Measurements from ENCODE around the gene FRMD4B.

Gene FRMD4B

DNA sequence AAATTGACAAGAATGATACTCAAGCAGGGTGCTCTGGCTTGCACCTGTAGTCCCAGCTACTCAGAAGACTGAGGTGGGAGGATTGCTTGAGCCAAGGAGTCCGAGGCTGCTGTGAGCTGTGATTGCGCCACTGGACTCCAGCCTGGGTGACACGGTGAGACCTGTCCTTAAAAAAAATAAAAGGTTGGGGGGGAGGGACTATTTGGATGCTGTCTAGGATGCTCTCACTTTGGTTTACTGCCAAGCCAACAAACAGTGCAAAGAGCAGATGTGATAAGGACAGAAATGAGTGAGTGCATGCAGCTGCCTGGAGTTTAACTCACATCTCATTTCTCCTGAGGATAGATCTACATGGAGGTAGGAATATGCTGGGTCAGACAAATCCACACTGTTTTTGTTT lies 130.0 kb downstream of the FRMD4B start:
- no peaks in the 10 kb centered on the region for H3K36me3 ChIP-seq

GRCh38 chr3:69254351-69254750 lies 131.5 kb downstream of the FRMD4B start:
- DNase-seq, result no peak
- intact Hi-C loops (cut with DNase I; ENCODE audit: low total_unique reads), result no loop called here

More for the DNA sequence above, 130.0 kb downstream of the FRMD4B start:
- Histone ChIP-seq H3K4me3 (no peak overlapping the region), H3K4me1 (no peaks in the 10 kb centered on the region), H3K27ac (no peak overlapping the region), H3K27me3 (no peaks in the 10 kb centered on the region), H3K9me3 (no peaks in the 10 kb centered on the region)
- intact Hi-C loops (cut with DNase I; ENCODE audit: low total_unique reads), result no loop called here
- no peak for DNase-seq
- TF ChIP-seq, protein P1, sequence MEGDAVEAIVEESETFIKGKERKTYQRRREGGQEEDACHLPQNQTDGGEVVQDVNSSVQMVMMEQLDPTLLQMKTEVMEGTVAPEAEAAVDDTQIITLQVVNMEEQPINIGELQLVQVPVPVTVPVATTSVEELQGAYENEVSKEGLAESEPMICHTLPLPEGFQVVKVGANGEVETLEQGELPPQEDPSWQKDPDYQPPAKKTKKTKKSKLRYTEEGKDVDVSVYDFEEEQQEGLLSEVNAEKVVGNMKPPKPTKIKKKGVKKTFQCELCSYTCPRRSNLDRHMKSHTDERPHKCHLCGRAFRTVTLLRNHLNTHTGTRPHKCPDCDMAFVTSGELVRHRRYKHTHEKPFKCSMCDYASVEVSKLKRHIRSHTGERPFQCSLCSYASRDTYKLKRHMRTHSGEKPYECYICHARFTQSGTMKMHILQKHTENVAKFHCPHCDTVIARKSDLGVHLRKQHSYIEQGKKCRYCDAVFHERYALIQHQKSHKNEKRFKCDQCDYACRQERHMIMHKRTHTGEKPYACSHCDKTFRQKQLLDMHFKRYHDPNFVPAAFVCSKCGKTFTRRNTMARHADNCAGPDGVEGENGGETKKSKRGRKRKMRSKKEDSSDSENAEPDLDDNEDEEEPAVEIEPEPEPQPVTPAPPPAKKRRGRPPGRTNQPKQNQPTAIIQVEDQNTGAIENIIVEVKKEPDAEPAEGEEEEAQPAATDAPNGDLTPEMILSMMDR (IDR thresholded peaks at IDR 0.05), result no peak

DNA sequence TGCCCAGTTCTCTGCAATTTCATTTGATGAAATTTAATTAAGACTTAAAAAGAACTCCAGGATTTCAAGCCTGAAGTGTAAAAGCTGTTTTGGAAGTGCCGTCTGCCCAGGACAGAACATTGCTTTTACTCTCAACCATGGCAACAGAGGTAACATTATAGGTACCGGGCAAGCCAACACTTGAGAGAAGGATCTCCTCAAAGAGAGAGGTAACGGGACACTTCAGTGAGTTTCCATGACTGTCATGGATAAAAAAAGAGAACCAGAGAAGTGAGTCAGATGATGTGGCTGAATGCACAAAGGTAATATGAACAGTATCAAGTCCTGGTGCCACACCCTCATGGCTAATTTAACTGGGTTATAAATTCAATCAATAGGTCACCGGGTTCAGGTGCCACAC lies 133.3 kb downstream of the FRMD4B start:
- TF ChIP-seq, protein P1 (IDR thresholded peaks at IDR 0.05), result no peak
- no peak overlapping the region for H3K27ac ChIP-seq
- intact Hi-C loops (cut with DNase I; ENCODE audit: low total_unique reads), result no loop called here
- H3K27me3 ChIP-seq, result no peaks in the 10 kb centered on the region
- no peaks in the 10 kb centered on the region for H3K4me1 ChIP-seq
- no peaks in the 10 kb centered on the region for H3K9me3 ChIP-seq
- no peak for DNase-seq
- H3K4me3 ChIP-seq, result no peak overlapping the region
- H3K36me3 ChIP-seq, result no peaks in the 10 kb centered on the region

More at GRCh38 chr3:69254351-69254750, 131.5 kb downstream of the FRMD4B start:
- Histone ChIP-seq H3K36me3 (no peaks in the 10 kb centered on the region), H3K27me3 (no peaks in the 10 kb centered on the region), H3K4me1 (no peaks in the 10 kb centered on the region), H3K4me3 (no peak overlapping the region), H3K9me3 (no peaks in the 10 kb centered on the region), H3K27ac (no peak overlapping the region)
- TF ChIP-seq, protein P1 (IDR thresholded peaks at IDR 0.05), result no peak

GRCh38 chr3:69252141-69252540 lies 133.7 kb downstream of the FRMD4B start:
- H3K9me3 ChIP-seq, result no peaks in the 10 kb centered on the region
- intact Hi-C loops (cut with DNase I; ENCODE audit: low total_unique reads), result no loop called here
- no peaks in the 10 kb centered on the region for H3K36me3 ChIP-seq
- H3K4me1 ChIP-seq, result no peaks in the 10 kb centered on the region
- TF ChIP-seq, protein P1 (IDR thresholded peaks at IDR 0.05), result no peak
- H3K27me3 ChIP-seq, result no peaks in the 10 kb centered on the region
- H3K4me3 ChIP-seq, result no peak overlapping the region
- no peak overlapping the region for H3K27ac ChIP-seq
- DNase-seq, result no peak

DNA sequence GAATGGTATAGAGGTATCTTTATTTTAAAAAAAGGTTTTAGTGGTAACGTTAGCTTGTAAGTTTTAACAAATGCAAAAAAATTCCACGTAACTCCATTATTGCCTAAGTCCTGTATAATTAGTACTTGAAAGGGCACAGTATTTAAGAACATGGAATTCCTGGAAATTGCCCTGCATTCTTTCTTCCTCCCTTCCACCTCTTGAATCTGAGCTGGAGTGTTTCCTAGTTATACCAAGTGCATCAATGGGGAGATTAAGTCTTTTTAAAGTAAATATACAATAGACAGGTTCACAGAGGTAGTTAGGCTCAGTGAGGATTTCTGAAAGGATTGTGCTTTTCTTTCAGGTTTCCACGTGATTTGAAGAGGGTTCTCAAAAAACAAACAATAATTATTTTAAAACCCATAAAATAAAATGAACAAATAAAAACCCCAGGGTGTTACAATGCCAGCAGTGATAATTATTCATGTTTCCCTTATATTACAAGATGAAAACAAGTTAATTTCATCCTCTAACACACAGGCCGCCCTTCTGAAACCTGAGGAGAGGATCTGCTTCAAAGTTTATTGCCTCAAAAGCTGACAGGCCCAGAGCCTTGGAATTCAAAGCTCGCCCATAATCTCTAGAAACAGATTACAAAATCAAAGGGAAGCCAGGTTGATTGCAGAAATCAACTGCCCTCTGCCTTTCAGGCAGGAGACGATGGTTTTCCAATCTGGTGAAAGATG lies 134.6 kb downstream of the FRMD4B start:
- DNase-seq, result no peak
- Histone ChIP-seq H3K36me3 (no peaks in the 10 kb centered on the region), H3K4me1 (no peaks in the 10 kb centered on the region), H3K4me3 (no peak overlapping the region), H3K27me3 (no peaks in the 10 kb centered on the region), H3K27ac (no peak overlapping the region), H3K9me3 (no peaks in the 10 kb centered on the region)
- TF ChIP-seq, protein P1 (IDR thresholded peaks at IDR 0.05), result no peak
- intact Hi-C loops (cut with DNase I; ENCODE audit: low total_unique reads), result no loop called here
